Activated CD8-positive, alpha-beta memory T cell treated with anti-CD3 and anti-CD28 coated beads for 48 hours (primary cell): Measurements from ENCODE around the gene ETNK2.

Source experiments
- DNase-seq, 3 experiments: peaks; one replicate each; pipeline ENCODE4 v3.0.0-alpha.2; 2020; ENCODE audit warnings: low read depth in 2 of 3, low spot score in 2 of 3

Gene ETNK2, protein sequence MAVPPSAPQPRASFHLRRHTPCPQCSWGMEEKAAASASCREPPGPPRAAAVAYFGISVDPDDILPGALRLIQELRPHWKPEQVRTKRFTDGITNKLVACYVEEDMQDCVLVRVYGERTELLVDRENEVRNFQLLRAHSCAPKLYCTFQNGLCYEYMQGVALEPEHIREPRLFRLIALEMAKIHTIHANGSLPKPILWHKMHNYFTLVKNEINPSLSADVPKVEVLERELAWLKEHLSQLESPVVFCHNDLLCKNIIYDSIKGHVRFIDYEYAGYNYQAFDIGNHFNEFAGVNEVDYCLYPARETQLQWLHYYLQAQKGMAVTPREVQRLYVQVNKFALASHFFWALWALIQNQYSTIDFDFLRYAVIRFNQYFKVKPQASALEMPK

DNA sequence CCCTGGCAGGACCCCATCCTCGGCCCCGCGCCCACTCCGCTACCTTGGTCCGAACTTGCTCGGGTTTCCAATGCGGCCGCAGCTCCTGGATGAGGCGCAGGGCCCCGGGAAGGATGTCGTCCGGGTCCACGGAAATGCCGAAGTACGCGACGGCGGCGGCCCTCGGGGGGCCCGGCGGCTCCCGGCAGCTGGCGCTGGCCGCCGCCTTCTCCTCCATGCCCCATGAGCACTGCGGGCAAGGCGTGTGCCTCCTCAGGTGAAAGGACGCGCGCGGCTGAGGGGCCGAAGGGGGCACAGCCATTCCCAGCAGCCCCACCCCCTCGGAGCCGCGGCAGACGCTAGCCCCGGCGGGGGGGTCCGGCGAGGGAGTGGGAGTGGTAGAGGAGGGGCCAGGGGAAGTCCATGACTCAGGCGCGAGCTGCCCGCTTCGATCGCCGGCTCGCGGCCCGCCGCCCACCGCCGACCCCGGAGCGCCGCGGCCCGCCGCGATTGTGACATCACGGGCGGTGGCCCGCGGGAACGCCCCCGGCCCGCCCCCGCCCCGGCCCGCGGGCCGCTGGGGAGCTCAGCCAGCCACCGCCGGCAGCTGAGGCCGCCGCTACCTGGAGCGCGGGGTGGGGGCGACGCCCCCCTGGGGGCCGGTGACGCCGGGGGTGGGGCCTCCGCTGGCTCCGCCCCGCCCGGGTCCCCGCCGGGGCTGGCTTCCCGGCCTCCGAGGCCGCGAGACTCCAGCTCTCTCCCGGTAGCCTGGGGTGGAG is at the start of gene ETNK2:
Gene ETNK2 (minus strand): TSS at position 493 of the 758 bp plus-strand sequence. CDS start 192 bp downstream, at position 301.
- DNase-seq: peak in 1 of 3 experiments; percentile 30

DNA sequence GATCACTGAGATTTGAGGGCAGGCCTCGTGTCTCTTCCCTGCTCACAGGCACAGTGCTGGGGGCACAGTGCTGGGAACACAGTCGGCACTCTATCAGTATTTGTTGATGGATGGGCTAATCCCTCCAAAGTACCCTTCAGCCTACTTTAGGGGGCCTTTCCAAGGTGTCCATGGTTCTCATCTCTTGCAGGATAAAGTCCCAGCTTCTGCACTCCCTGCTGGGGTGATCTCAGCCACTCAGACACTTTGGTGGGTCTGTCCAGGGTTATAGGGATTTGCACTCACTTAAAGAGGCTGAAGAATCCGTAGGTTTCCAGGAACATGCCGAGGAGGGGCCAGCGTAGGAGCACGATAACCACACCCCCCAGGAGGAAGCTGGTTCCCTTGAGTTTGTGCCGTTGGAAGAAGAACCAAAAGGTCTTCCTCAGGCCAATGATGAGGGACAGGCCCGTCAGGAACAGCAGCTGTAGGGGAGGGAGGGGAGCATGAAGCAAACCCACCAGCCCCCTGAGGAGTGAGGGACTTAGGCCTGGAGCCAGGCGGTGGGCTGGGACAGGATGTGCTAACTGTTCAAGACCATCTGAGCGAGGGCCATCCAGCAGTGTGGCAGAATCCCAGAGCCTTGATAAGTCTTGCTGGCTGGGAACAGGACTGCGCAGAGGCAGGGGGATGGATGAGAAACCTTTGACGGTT is 49.6 kb upstream of the ETNK2 start:
- no peak for DNase-seq

DNA sequence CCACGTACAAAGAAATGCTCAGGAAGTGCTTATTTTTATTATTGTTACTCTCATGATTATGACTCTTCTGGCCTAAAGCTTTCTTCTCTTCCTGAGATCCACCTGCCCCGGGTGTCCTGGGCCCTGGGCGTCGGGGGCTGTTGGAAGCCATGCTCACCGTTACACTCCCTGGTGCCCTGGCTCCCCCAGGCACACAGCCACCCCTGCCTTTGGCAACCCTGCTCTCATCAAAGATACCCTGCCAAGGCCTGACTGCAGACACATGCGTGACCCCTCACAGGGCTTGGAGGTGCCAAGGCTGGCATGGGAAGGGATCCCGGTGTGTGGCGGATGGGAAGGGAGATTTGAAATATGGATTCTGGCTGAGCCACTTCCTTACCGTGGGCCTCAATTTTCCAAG is 47.7 kb upstream of the ETNK2 start:
- no peak for DNase-seq

DNA sequence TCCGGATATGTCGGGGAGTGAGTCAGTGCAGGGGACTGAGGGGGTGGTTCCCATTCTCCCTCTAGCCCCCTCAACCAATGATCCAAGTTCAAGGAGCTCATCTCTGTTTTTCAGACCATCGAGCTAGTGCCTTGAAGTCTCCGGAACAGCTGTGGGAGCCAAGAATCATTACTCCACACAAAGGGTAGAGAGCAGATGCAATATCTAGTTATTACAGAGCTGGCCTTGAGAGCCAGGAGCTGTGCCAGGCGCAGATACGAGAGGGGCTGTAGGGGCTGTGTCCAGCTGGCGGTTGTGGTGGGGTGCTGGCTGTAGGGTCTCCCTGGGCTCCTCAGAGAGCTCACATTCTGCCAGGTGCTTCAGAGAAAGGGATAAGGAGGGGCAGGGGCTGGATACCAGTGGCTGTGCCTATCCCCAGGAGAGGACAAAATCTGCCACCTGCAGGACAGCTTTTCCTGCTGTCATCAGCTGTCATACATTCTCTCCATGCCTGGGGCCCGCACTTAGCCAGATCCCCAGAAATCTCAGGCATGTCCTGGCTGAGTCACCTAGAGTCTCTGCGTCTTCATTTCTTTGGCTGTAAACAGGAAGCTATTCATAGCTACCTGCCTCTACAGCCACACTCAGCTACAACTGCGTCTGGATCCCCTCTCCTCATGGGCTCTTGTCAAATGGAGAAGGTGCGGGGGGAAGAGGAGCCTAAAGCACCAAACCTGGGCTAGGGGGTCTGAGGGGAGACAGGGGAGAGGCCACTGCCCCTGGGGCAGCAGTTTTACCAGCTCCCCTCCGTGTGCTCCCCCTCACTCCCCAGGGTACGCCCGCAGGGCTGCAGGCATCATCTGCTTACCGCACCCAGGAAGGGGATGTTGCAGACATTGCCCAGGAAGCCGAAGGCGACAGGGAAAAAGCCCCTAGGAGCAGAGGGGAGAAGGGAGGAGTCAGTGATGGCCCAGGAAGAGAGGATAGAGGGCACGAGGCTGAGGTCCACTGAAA is 46.8 kb upstream of the ETNK2 start:
- no peak for DNase-seq

DNA sequence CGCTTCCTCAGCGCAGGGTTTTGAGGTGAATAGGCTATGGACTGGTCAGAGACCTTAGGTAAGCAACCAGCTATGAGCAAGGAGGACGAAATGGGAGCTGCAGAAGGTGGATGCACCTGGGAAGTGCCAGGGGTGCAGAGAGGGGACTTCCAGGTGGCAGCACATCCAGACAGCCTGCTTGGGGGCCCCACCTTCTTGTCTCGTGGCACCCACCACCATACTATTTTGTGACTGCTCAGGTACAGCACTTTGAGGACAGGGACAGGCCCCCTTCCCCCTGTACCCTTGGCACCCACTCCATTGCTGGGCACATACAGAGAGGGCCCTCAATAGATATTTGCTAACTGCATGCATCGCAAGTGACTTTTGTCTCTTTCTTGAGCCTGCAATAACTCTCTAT is 45.2 kb upstream of the ETNK2 start:
- DNase-seq: no peak

DNA sequence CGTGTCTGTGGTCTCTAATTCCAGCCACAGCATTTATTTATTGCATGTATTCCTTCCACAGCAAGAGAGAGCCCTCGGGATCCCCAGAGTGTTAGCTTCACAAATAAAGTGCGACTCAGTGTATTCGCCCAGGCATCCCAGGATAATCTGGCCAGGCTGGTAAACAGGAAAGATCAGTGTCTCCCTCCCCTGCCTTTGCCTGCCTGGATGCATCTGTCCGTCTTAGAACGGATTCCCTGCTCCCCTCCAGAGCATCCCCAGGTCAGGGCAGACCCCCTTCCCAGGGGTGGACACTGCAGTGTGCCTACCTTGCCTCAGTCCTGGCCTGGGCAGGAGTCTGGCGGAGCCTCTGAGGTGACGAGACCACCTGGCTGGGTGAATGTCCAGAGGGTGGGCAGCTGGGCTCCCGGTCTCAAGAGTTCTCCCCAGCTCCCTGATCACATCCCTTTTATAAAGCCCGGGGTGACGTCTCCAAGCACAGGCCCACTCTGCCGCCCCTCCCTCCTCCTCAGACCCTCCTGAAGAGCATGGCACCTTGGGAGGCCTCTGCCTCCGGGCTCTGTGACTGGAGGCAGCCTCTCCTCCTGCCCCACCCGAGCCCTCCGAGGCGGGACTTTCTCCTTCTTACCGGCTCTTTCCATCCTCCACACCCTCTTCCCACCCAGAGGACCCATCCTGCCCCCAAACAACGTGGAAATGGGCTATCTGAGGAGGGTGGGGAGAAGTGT is 44.4 kb upstream of the ETNK2 start, which contains the start of gene KISS1:
Gene KISS1 (minus strand): TSS at position 424 of the 728 bp plus-strand sequence. CDS start 3,615 bp downstream, outside the sequence.
- DNase-seq: no peak

DNA sequence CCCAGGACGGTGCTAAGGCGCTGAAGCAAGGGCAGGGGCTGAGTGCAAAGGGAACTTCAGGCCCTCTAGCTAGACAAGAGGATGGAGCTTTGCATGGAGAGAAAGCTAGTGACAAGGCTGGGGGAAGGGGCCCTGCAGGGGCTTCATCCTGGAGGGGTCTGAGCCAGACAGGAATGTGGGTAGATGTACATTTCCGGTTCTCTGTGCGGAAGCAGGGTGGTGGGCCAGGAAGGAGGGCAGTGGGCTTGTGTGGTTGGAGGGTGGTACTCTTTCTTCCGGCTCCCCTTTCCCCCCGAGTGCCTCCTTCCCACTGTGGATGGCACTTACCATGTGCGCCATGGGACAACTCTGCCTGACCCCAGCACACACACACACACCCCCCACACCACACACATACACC is 42.9 kb upstream of the ETNK2 start:
- no peak for DNase-seq

DNA sequence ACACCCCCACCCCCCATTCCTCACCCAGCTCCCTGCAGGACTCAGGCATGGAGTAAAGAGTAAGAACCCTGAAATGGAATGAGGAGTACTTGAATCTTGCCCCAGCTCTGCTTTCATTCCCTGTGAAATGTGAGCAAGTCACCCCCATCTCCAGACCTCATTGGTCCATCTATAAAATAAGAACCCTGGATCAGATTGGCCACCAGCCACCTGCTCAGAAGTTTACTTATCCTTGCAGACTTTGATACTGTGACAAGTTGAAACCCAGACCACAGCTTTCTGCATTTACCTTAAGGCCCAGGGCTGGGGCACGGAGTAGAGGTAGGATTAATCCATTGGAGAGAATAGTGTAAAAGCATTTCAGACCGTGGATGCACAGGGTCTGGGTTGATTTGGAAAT is 42.2 kb upstream of the ETNK2 start:
- DNase-seq: no peak

DNA sequence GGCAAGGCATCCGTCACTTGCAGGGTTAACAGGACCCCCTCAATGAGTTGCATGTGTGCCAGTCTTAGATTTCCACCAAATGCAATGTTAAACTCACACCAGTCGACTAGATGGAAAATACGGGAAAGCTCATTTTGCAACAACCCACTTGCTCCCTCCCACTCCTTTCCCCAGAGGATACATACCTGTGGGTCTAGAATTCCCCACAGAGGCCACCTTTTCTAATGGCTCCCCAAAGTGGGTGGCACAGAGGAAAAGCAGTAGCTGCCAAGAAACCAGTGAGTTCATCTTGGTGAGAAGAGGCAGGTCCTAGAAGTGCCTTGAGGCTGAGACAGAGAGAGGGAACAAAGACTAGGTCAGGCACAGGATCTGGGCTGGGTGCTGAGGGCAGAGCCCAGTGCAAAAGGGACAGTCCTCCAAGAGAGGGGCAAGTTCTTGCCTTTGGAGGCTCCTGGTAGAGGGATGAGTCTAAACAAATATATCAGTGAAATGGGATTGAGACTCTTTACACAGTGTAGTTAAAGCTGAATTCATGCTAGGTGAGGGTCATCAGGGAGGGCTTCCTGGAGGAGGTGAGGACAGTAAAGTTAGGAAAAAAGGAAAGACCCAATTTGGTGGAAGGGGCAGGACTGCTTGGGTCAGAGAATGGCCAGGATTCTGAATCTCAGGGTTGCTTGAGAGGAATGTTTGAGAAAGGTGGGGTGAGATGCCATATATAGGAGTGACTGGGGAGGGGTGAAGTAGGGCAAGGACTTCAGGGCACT is 40.9 kb upstream of the ETNK2 start:
- DNase-seq: no peak

DNA sequence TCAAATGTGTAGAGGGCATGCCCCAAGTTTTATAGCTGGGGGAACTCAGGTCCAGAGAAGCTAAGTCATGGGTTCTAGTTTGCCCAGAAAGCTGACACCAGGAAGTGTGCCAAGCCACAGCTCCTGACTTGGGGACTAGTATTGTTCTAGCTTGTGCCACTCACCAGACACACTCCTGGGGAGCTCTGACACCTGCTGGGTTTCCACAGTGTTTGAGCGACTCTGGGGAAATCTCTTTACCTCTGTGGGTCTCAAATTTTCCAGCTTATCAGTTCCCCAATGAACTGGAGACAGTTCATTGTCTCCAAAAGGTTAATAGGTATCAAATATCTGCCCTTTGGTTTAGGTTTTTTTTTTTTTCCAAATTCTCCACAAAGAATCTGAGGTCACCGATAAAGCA is 40.2 kb upstream of the ETNK2 start:
- no peak for DNase-seq

DNA sequence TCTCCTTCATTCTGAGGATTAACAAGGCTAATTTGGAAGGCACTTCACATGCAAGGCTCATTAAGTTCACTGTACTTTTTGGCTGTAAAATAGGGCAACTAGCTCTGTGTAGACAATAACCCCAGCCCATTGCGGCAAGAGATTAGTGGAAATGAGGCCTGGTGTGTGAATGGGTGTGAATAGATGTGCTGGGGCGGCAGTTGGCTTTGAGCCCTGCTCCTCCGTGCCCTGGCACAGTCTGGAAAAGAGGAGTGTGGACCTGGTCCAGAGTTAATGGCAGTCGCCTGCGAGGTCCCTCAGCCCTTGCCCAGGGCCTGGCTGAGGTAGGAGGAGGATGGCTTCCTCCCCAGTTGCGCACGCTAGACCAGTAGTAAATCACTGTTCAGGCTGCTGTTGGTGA is 39.6 kb upstream of the ETNK2 start:
- DNase-seq: no peak

DNA sequence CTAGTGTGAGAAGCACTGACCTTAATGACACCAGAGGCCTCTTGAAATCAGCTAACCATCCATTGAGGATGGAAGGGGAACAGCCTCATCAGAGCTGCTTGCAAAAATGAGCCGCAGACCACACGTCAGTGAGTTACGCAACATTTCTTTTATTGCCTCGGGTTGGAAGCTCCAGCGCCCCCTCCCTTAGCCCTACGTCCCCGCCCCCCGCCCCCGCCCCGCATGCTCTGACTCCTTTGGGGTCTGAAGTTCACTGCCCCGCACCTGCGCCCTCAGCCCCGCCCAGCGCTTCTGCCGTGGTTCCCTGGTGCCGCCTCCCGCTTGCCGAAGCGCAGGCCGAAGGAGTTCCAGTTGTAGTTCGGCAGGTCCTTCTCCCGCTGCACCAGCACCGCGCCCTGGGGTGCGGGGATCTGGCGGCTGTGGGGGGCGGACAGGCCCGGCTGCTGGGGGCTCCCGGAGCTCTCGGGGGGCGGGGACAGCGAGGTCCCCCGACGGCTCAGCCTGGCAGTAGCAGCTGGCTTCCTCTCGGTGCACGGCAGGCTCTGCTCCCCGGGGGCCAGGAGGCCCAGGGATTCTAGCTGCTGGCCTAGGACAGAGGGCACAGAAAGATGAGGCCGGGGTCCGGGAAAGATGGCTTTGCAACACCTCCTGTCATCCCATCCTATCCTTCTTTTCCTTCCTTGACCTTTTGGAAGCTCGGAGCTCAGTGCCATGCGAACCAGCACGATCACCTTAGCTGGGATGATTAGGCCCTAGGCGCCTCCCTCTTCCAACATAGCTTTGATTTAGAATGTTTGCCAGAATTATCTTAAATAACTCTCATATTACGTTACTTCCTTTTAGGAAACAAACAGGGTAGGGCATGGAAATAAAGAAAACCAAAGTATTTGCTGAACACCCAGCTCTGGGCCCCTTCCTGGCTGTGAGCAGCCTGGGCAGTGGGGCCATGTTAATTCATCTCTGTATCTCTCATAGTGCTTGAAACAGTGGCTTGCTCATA is 38.7 kb upstream of the ETNK2 start:
- no peak for DNase-seq

DNA sequence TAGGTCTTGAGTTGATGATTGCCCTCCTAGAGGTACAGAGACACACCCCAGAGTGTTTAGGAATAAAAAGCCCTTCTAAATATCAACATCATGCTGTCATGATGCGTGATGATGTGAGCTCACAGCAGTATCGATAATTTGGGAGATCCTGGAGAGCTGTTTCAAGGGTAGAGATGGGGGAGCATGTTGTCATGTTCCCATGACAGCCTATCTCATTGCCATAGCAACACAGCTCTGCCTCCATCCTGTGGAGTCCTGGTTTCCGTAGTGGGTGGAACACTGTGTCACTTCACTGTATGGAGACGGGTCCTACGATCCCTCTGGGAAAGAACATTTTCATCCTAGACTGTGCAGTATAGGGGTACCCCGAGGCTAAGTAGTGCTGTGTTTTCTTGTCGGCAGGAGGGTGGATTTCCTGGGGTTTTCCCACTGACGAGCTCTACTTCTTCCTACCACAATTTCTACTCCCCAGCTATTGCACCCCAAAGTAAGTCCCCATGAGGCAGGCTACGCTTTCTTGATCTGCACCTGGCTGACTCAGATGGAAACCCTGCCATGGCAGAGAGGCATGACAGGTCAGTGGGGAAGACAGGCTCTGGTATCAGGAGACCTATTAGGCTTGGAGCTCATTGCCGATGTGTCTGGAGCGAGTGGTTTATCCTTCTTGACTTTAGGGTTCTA is 37.3 kb upstream of the ETNK2 start:
- DNase-seq: no peak

DNA sequence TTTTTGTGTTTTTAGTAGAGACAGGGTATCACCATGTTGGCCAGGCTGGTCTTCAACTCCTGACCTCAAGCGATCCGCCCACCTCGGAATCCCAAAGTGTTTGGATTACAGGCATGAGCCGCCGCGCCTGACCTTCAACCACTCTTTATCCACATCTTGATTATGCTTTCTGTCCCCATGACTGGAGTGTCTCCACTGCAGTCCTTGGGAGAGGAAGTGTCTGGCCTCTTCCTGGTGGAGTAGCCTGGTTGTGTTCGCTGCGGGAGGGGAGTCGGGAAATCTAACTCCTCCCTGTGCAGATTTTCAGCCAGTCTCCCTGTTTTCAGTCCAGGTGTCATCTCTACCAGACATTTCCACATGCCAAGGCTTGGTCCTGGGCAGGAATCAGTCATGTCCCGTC is 34.8 kb upstream of the ETNK2 start:
- DNase-seq: no peak

DNA sequence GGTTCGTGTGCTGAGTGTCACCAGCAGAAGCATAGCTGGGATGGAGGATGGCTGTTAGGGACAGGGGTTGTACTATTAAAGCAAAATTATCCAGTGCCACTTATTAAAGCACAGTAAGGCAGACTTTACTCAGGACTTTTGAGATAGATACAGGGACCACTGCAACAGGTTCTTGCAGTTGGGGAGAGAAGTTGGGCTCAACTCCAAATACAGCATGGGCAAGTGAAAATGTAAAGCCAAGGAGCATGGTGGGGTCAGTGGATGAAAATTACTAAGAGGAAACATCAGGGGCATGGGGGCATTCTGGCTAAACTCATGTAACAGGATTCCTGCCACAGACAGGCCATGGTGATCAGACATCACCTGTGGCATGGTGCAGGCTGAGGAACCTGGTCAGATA is 29.3 kb upstream of the ETNK2 start:
- DNase-seq: no peak

DNA sequence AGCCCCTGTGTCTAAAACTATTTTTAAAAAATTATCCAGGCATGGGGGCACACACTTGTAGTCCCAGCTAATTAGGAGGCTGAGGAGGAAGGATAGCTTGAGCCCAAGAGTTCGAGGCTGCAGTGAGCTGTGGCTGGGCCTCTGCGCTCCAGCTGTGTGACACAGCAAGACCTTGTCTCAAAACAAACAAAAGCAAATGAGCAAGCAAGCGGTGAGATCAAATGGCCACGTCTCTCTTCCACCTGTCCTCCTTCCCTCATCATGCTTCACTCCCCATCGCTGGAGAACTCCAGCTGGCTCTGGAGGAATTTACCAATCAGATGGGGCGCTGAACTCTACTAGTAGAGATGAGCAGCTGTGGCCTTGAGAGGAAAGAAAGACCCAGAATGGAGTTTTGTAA is 28.3 kb upstream of the ETNK2 start:
- DNase-seq: no peak

DNA sequence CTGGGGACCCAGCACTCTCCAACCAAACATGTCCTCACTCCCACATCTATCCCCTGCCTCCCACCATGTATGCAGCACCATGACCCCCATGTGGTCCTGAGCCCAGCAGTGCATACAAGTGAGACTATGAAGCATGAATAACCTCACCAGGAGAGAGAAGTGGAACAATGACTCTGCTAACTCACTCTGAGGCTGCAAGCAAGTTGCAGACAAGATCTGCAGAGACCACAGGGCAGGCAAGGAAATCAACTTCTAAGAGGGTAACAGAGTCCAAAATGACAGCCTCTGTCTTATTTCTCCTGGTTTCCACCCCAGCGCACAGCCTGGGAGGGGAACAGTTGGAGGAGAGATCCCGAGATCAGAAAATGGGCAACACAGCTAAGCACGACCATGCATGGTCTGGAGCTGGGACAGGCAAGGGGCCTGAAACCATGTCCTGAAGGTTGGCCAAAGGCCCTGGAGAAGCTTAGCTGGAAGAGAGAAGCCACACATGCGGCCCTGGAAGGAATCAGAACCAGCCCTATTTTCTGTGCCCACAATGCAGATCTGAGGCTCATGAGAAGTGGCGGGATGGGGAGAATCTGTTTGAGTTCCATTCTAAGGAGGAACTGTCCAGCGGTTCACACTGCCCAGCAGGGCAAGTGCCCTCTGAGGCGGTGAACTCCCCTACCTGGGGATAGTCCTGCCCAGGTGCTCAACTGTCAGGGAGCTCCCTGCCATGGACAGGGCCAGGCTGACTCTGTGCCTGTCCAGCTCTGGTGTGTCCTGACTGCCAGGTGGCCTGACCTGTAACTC is 26.8 kb upstream of the ETNK2 start:
- no peak for DNase-seq
